Stomach (tissue), 4 donors: ENCODE measurements around the gene TRHDE.

Experiments used
- CTCF ChIP-seq, 7 experiments: fragments of 450-650 bp in 4 of 7; fragments of 200-600 bp in 3 of 7; sonication (generic) in 3 of 7; IDR thresholded peaks; one replicate each; pipeline ENCODE4 v1.5.1; 2016 to 2019; ENCODE audit warnings: antibody characterized with exemption in 7 of 7, control low read depth in 2 of 7, mild to moderate bottlenecking in 1 of 7
- EP300 ChIP-seq: sonication (generic); formaldehyde crosslinking; IDR thresholded peaks from one replicate; pipeline ENCODE4 v1.6.1; 2017; ENCODE audit warnings: antibody characterized with exemption
- POLR2A ChIP-seq, 4 donors: fragments of 450-650 bp; IDR thresholded peaks; one replicate each; pipeline ENCODE4 v1.6.1; 2016; ENCODE audit warnings: antibody characterized with exemption in 4 of 4, control low read depth in 2 of 4, mild to moderate bottlenecking in 1 of 4, moderate library complexity in 1 of 4
- POLR2AphosphoS5 ChIP-seq, 3 donors: sonication (generic); formaldehyde crosslinking; IDR thresholded peaks; one replicate each; pipeline ENCODE4 v1.6.1; 2016; ENCODE audit warnings: antibody characterized with exemption in 3 of 3

- TF ChIP-seq EP300: no peak
- TF ChIP-seq CTCF (IDR thresholded peaks at IDR 0.05): no peak
- no peak for TF ChIP-seq POLR2AphosphoS5 (IDR thresholded peaks at IDR 0.05)
- TF ChIP-seq POLR2A (IDR thresholded peaks at IDR 0.05): no peak
These were observed 22.9 kb downstream of the TRHDE start for GRCh38 chr12:72295101-72295500.
